ENCODE measurements around the gene TIMM10.
A peak's percentile ranks its signal among the peaks of the same experiment; 100 is the strongest.

The TIMM10 gene

GRCh38 chr11:57501953-57502352, 28.6 kb downstream of the TIMM10 start:
- DNase-seq, result no peak

DNA sequence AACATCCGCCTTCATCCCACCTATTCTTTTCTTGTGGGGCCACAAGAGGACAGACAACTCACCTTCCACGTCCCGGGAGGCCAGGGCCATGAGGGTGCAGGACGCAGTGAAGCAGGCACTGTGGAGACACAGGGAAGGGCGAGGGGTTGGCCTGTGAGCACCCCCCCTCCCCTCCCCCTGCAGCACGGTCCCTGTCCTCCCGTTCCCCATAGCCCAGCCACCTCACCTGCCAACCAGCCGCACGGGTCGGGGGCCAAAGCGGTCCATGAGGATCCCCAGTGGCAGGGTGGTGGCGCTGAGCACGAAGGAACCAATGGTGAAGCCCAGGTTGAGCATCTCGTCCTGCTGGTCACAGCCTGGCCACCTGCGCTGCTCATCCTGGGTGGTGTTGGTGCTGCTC, 29.6 kb downstream of the TIMM10 start:
- no peak for DNase-seq

GRCh38 chr11:57500515-57500914, 30.0 kb downstream of the TIMM10 start:
- no peak for DNase-seq

DNA sequence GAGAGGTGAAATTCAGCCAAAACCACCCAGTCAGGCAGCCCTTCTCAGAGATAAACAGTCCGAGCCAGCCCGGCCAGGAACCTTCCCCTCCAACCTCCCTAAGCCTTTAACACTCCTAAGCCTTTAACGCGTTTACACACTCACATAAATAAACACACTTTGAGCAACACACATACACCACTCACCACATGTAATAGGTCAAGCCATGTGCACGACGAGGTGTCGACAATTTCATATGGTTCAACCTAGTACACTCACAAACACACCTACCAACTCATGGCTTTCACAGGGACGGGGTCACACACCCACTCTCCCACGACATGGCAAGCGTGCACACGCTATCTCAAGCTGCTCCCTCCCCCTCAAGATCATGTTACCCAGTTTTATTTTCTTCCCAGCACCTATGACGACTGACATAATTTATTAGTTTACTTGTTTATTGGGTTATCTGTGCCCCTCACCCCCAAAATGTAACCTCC, 30.5 kb downstream of the TIMM10 start:
- DNase-seq, result no peak

DNA sequence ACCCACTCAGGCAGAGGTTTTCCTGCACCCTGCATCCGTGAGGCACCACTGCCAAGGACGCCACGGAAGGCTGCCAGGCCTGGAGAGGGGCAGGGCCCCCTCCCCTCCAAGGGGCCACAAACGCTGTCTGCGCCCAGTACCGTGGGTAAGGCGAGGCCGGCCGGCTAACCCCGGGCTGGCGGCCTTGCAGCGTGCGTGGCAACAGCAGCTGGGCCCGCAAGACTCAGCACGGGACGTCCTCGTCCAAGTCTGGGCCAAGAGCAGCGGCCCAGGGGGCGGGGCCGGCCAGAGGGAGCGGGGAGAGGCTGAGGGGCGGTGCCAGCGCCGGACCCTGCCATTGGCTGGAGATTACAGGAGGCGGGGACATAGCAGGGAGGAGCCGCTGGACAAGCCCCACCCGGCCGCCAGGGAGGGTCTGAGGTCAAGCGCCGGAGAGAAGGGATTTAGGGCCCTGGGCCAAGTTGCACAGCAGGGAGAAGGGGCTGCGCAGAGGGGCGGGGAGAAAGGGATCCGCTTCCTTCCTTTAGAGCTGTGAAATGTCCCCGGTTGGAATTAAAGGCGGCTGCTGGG, 31.1 kb downstream of the TIMM10 start:
- DNase-seq, result peak; percentile 73

GRCh38 chr11:57498540-57498939, 32.0 kb downstream of the TIMM10 start:
- no peak for DNase-seq

DNA sequence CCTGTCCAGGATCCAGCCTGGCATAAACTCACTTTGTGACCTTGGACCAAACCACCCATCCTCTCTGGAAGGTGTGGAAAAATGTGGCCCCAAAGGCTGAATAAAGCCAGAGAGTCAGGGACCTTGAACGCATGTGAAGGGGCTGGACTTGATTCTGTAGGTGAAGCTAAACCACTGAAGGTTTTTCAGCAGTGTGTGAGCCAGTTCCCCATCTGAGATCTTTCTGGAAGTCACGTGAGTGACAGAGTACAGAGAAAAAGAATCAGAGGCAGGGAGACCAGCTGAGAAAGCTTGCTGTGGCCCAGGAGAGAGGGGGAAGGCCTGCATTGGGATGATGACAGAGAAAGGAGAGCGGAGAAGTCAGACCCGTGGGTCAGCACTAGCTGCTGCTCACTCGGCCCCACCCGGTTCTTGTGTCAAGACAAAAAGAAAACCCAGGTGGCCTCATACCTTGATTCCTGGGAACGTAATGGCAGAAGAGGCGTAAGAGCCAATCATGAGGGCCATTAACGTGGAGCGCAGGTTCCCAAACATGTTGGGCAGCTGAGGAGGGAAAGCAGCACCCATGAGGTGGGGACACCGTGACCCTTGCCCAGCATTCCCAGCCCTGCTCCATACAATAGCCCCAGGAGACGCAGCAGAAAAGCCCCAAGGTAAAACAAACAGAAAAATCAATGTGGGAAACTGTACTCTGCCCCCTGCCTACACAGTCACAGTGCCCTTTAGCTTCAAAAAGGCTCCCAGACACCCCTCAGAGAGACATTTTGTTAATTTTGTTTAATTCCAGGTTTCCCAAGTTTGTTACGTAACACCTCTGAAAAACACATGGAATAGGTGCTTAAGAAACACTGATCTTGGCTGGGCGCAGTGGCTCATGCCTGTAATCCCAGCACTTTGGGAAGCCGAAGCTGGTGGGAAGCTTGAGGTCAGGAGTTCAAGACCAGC, 33.0 kb downstream of the TIMM10 start:
- no peak for DNase-seq

- DNase-seq, result no peak
These were observed 34.3 kb downstream of the TIMM10 start for GRCh38 chr11:57496109-57496820.

DNA sequence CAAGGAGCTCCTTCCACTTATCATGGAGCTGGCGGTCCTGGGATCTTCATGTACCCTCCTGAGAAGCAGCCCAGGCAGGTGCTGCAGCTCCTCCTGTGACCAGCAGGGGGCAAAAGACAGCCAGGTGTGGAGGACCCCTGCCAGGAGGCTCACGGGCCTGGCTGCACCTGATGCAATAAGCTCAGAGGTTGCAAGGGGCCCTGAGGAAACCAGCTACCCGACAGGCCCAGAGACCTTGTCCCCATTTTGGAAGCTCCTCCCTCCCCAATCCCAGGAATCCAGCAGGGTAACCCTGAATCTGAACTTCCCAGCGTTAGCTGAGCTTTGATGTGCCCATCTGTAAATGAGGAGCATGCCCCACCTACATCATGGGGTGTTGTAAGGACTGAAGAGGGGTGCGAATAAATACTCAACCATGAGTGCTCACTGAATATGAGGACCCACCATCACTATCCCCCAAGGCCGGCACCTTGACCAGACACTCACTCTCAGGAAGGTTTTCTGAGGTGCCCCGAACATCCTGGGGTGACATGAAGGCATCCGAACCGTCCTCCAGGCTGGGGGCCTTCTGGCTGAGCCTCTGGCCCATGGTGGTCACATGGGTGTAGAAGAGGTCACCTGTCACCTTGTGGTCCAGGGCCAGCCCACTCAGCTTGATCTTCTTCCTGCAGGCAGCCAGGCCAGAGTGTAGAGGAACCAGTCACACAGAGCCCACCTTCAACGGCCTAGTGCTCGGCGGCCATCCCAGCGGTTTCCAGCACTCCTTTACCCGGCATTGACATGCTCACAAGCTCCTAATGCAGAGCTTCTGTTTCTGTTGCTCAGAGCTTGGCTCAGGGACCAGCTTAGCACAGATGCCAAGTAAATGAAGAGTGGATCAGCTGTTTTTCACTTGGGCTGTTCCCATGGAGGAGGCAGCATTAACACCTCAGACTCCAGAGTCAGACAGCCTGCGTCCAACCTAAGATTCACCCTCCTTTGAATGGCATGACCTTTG, 36.7 kb downstream of the TIMM10 start:
- DNase-seq, result peak; percentile 69

DNA sequence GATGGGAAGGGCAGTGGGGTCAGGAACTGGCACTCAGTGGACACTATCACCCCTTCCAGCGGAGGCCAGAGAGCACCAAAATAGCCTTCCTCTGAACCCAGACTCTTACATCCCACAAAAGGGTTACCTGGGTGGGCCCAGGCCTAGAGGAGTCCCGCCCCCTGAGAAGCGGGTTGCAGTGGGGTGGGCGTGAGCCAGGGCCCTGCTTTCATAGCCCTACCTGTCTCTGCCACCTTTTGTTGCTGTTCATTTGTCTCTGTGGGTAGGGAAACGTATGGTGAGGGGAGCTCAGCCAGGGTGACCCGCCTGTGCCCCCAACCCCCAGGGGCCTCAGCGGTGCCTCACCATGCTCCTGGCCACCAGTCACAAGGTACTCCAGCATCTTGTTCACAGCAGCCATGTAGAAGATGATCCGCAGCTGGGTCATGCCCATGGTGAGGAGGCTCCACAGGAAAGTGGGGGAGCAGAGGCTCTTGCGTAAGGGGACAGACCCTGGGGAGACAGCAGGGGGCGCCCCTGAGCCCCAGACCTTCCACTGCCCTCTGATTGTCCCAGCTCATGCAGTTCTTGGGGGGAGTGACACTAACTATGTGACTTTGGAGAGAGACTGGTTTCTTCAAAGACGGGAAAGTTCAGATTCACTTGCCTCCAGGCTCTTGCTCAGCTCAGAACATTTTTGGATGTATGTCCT, 39.0 kb downstream of the TIMM10 start:
- DNase-seq, result peak; percentile 37

- no peak for DNase-seq
These were observed 39.9 kb downstream of the TIMM10 start for GRCh38 chr11:57490456-57491248.

GRCh38 chr11:57487920-57488659, 42.5 kb downstream of the TIMM10 start:
- no peak for DNase-seq

GRCh38 chr11:57487021-57487778, 43.4 kb downstream of the TIMM10 start:
- no peak for DNase-seq

DNA sequence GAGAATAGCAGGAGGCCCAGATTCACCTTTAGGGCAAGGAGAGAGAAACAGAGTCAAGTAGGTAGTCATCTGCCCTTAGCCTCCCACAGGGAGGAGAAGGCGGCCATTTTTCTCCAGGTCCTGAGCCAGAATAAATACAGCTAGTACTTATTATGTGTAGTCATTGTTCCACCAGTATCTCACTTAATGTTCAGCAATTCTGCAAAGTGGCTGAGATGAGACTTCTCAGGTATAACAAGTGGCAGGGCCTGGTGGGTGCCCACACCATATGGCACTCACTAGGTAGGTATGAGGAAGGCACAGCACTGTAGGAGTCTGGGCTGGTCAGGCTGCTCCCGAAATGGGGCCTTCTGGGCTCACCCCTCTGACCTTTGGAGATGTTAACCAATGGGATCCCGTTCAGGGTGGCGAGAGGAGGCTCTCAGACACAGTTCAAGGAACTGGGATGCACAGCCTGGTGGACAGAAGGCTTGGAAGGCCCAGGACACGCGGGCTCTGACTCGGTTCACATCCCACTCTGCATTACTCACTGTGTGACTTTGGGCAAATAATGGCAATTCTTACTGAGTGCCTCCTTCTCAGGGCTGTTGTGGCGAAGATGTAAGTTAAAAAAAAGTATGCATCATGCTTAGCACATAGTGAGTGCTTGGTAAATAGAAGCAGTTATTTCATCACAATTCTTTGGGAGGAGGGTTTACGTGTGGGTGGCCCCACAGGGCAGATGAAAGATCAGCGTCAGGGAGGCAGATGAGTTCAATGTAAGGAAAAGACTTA, 45.1 kb downstream of the TIMM10 start:
- DNase-seq, result no peak

DNA sequence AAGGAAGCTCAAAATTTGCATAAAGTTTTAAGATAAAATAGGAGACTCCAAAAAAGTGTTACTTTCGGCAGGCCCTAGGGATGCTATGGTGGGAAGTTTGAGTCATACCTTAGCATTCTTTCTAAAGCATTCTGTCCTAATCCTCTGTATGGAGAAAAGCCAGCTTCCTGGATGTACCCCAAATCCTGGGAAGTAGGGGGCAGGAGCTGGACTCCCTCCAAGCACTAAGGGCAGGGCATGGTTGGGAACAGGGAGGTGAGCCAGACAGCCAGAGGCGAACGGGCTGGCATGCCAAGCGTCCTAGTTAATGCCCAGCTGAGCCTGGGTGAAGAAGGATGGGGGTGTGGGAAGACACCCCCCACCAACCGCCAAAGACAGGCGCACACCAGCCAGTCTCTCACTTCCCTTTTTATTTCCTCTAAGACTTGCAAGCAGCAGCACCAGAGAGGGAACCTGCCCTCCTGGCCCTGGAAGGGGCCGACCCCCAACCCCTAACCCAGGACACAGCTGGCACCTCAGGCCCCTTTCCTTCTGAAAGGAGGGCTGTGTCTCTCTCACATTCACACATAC, 46.3 kb downstream of the TIMM10 start:
- DNase-seq, result peak; percentile 39

- DNase-seq, result no peak
These were observed 47.0 kb downstream of the TIMM10 start for GRCh38 chr11:57483562-57483918.

DNA sequence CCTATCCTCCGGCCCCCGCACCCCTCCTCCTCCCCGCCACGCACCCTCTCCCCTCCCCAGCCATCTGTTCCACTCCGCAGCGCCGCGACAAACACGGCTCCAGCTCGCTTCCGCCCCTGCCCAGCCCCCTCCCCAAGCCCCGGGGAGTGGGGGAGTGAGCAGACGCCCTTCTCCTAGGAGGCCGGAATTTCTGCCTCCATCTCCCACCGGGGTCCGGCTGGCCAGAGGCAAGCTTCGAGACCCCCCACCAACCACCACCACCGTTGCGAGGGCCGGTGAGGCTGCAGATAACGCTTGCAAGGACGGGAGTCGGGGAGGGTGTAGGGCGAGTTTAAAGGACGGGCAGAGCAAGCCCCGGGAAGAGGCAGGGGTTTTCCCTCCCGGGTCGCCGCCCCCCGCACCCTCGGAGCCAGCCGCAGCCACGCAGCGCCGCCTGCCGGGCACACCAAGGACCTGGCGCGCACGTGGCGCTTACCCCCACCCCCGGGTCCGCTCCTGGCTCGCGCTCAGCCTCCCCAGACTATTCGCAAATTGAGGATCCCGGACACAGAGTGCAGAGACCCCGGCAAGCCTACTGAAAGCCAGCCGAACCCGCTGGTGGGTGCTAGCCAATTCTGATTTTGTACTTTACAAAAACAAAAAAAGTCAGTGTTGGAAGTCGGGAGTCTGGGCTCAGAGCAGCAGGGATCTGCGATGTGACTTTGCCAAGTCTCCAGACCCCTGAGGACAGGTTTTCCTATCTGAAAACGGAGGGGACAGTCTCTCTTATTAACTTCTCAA, 47.6 kb downstream of the TIMM10 start:
- DNase-seq, result peak; percentile 64

All from CD4-positive, alpha-beta T cell treated with Interleukin-15 for 1 hour (primary cell).